Caco-2 (cell line): ENCODE results near the gene POLR1A. TPM values are rescaled to one million over a fixed set of nuclear protein-coding genes. Genes with fewer than 3 reads are reported as not detected.

Experiments
- BruUV-seq: library from RNA; stranded (reverse); fragments of 400-500 nt; replicated peaks from 2 replicates; lab custom pipeline; 2021; lab: Mats Ljungman, UMichigan
- CTCF ChIA-PET: fragments of 300-600 bp; sonication (Branson Sonifier 250); formaldehyde crosslinking; loops from one replicate; lab custom pipeline; 2022; ENCODE audit warnings: antibody characterized with exemption; lab: Charles Lee
- POLR2A ChIA-PET: fragments of 300-600 bp; sonication (Branson Sonifier 250); formaldehyde crosslinking; loops from one replicate; lab custom pipeline; 2022; ENCODE audit warnings: antibody characterized with exemption; lab: Charles Lee
- DNase-seq, 2 experiments: peaks; one replicate each; pipeline versions ENCODE4 v3.0.0 to v3.0.0-alpha.2; 2020 to 2022
- H3K27me3 ChIP-seq: replicated peaks from 2 replicates; pipeline ENCODE4 v1.6.0; 2011; ENCODE audit warnings: low read length; ENCODE audit not compliant: control insufficient read depth, insufficient read depth
- H3K36me3 ChIP-seq: 2 replicates; pipeline ENCODE4 v1.5.1; 2011; ENCODE audit warnings: low read length; ENCODE audit not compliant: control insufficient read depth, insufficient read depth
- H3K4me1 ChIP-seq: fragments of 250-450 bp; sonication (Bioruptor Pico); 2 replicates; pipeline ENCODE4 v1.5.1; 2020; ENCODE audit warnings: mild to moderate bottlenecking
- H3K4me3 ChIP-seq: 2 replicates; pipeline ENCODE4 v1.5.1; 2011; ENCODE audit warnings: low read depth, mild to moderate bottlenecking, control low read depth, low read length
- H3K9me3 ChIP-seq: fragments of 250-450 bp; sonication (Bioruptor Pico); 2 replicates; pipeline ENCODE4 v1.5.1; 2020; ENCODE audit warnings: mild to moderate bottlenecking, moderate library complexity
- H3K27ac Mint-ChIP-seq: one replicate; pipeline ENCODE4 v1.8.0; 2022; ENCODE audit warnings: mixed read lengths; ENCODE audit not compliant: unreplicated experiment
- H3K27me3 Mint-ChIP-seq: one replicate; pipeline ENCODE4 v1.8.0; 2022; ENCODE audit warnings: mixed read lengths; ENCODE audit not compliant: insufficient read depth, unreplicated experiment
- H3K36me3 Mint-ChIP-seq: one replicate; pipeline ENCODE4 v1.8.0; 2022; ENCODE audit warnings: mild to moderate bottlenecking, mixed read lengths; ENCODE audit not compliant: insufficient read depth, unreplicated experiment
- H3K4me1 Mint-ChIP-seq: one replicate; pipeline ENCODE4 v1.8.0; 2022; ENCODE audit warnings: low read depth, mixed read lengths; ENCODE audit not compliant: unreplicated experiment
- H3K4me3 Mint-ChIP-seq: one replicate; pipeline ENCODE4 v1.8.0; 2022; ENCODE audit warnings: mild to moderate bottlenecking, moderate library complexity, mixed read lengths; ENCODE audit not compliant: unreplicated experiment
- H3K9me3 Mint-ChIP-seq: one replicate; pipeline ENCODE4 v1.8.0; 2022; ENCODE audit warnings: mixed read lengths; ENCODE audit not compliant: unreplicated experiment
- CTCF ChIP-seq, 2 experiments: fragments of 200-600 bp in 1 of 2; IDR thresholded peaks; 1 replicate in 1 of 2; 2 replicates in 1 of 2; pipeline versions ENCODE4 v1.5.1 to v1.8.0; 2011 to 2022; ENCODE audit warnings: antibody characterized with exemption in 1 of 2, control low read depth in 1 of 2, inconsistent platforms in 1 of 2, low read depth in 1 of 2, low read length in 1 of 2, mild to moderate bottlenecking in 1 of 2, moderate library complexity in 1 of 2; ENCODE audit not compliant: insufficient read depth in 1 of 2, severe bottlenecking in 1 of 2, unreplicated experiment in 1 of 2
- intact Hi-C: fragments of 100-400 bp; cut with micrococcal nuclease; formaldehyde crosslinking; loops from one replicate; pipeline ENCODE4 v1.10.0; 2022; ENCODE audit not compliant: unreplicated experiment
- total RNA-seq: library from RNA; stranded (reverse); gene quantifications from 2 replicates; pipeline ENCODE4 v1.2.3, GENCODE V29; 2022

Gene POLR1A
- total RNA-seq, 1 experiment from 2014 or later, result 73.8 TPM

DNA sequence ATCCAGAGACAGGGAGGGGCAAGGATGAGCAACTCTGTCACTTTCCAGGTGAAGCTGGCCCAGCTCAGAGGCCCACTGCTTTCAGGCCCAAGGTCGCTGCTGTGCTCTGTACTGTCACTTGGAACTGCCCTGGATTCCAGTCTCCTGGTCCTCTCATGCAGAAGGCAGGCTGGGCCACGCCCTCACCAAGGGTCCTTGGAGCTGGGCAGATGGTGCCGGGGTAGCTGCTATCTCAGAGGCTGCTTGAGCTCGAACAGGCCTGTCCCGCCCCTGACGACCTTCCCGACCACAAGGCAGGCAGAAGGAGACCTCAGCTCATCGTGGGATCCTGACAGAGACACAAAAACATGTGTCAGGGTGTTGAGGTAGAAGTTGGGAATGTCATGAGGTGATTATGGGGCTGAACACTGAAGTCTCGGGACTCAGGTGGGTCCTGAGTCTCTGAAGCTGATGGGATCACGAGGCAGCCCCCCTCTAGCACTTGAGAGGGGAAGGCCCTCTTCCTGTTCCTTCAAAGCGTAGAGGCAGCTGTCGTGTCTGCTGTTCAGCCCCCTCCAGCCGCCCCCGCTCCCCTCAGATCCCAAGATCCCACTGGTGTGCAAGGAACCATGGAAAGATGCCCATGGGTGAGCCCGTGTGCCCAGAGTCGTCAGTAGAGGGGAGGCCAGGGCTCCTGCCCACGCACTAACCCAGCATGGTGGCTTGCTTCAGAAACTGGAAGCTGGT, 78.3 kb downstream of the POLR1A start:
- no peaks in the 10 kb centered on the region for H3K9me3 Mint-ChIP-seq
- Histone ChIP-seq H3K27me3 (no peaks in the 10 kb centered on the region), H3K36me3 (peaks cover 5% of the 10 kb centered on the region), H3K9me3 (no peaks in the 10 kb centered on the region), H3K4me3 (no peak overlapping the region), H3K4me1 (peaks cover 7% of the 10 kb centered on the region; the same call in 1 of the 2 replicates)
- H3K36me3 Mint-ChIP-seq, result peaks cover 79% of the 10 kb centered on the region
- ChIA-PET POLR2A (no interaction called here), CTCF (no interaction called here)
- no peaks in the 10 kb centered on the region for H3K27me3 Mint-ChIP-seq
- H3K27ac Mint-ChIP-seq, result no peak overlapping the region
- no TSS peak for BruUV-seq
- no peak for DNase-seq
- no peak overlapping the region for H3K4me3 Mint-ChIP-seq
- intact Hi-C loops, result loop anchor here (5.0 kb wide), 1 partner anchor 50 kb away; no protein-coding TSS in a partner anchor
- peaks cover 7% of the 10 kb centered on the region for H3K4me1 Mint-ChIP-seq
- TF ChIP-seq CTCF (IDR thresholded peaks at IDR 0.05; ENCODE audit: insufficient read depth in 1 of 2, low read depth in 1 of 2, low read length in 1 of 2, severe bottlenecking in 1 of 2, unreplicated experiment in 1 of 2), result no peak

GRCh38 chr2:86026744-86027065, 79.0 kb downstream of the POLR1A start:
- peaks cover 7% of the 10 kb centered on the region for H3K4me1 Mint-ChIP-seq
- no peak overlapping the region for H3K27ac Mint-ChIP-seq
- H3K9me3 Mint-ChIP-seq, result no peaks in the 10 kb centered on the region
- Histone ChIP-seq H3K4me3 (no peak overlapping the region), H3K36me3 (peaks cover 5% of the 10 kb centered on the region), H3K4me1 (peaks cover 7% of the 10 kb centered on the region; the same call in 1 of the 2 replicates), H3K9me3 (no peaks in the 10 kb centered on the region), H3K27me3 (no peaks in the 10 kb centered on the region)
- CTCF ChIA-PET, result no interaction called here
- H3K36me3 Mint-ChIP-seq, result peaks cover 73% of the 10 kb centered on the region
- no peak overlapping the region for H3K4me3 Mint-ChIP-seq
- intact Hi-C loops, result loop anchor here (5.0 kb wide), 1 partner anchor 51 kb away; no protein-coding TSS in a partner anchor
- no peak for TF ChIP-seq CTCF (IDR thresholded peaks at IDR 0.05; ENCODE audit: insufficient read depth in 1 of 2, low read depth in 1 of 2, low read length in 1 of 2, severe bottlenecking in 1 of 2, unreplicated experiment in 1 of 2)
- TSS peak; percentile 2 for BruUV-seq
- DNase-seq, result no peak
- POLR2A ChIA-PET, result no interaction called here
- H3K27me3 Mint-ChIP-seq, result no peaks in the 10 kb centered on the region

- Mint-ChIP-seq H3K27me3 (no peaks in the 10 kb centered on the region), H3K4me1 (peaks cover 7% of the 10 kb centered on the region), H3K36me3 (peaks cover 73% of the 10 kb centered on the region), H3K4me3 (no peak overlapping the region), H3K27ac (no peak overlapping the region), H3K9me3 (no peaks in the 10 kb centered on the region)
- Histone ChIP-seq H3K4me3 (no peak overlapping the region), H3K9me3 (no peaks in the 10 kb centered on the region), H3K27me3 (no peaks in the 10 kb centered on the region), H3K36me3 (peaks cover 5% of the 10 kb centered on the region), H3K4me1 (peaks cover 7% of the 10 kb centered on the region; the same call in 1 of the 2 replicates)
- CTCF ChIA-PET, result interaction anchor here (1.8 kb wide), 1 partner anchor 199 kb away, joined by 7 read pairs; no protein-coding TSS in a partner anchor
- no TSS peak for BruUV-seq
- TF ChIP-seq CTCF (IDR thresholded peaks at IDR 0.05; ENCODE audit: insufficient read depth in 1 of 2, low read depth in 1 of 2, low read length in 1 of 2, severe bottlenecking in 1 of 2, unreplicated experiment in 1 of 2), result no peak
- POLR2A ChIA-PET, result no interaction called here
- DNase-seq, result no peak
- intact Hi-C loops, result loop anchor here (5.0 kb wide), 1 partner anchor 51 kb away; no protein-coding TSS in a partner anchor
These were observed 79.5 kb downstream of the POLR1A start for GRCh38 chr2:86025976-86026743.
